Measurements from ENCODE around the gene TNK2. TPM values are rescaled to one million over a fixed set of nuclear protein-coding genes. Genes with fewer than 3 reads are reported as not detected.

Gene TNK2
- total RNA-seq, 4 donors from 2014 or later = 6.1 to 81.2 (median 24.4) TPM

GRCh38 chr3:195888981-195889869 lies 19.1 kb downstream of the TNK2 start:
- peaks cover 0 to 8% of the 10 kb centered on the region in 2 donors for H3K4me1 ChIP-seq
- intact Hi-C loops (cut with DNase I; ENCODE audit: low total_unique reads) = no loop called here
- TF ChIP-seq CTCF (IDR thresholded peaks at IDR 0.05) = no peak
- TF ChIP-seq POLR2A (IDR thresholded peaks at IDR 0.05) = no peak

GRCh38 chr3:195888311-195888761 lies 20.0 kb downstream of the TNK2 start:
- intact Hi-C loops (cut with DNase I; ENCODE audit: low total_unique reads) = no loop called here
- Histone ChIP-seq H3K27ac (no peak overlapping the region), H3K27me3 (no peaks in the 10 kb centered on the region), H3K4me3 (no peak overlapping the region), H3K9me3 (no peaks in the 10 kb centered on the region), H3K36me3 (no peaks in the 10 kb centered on the region), H3K4me1 (peaks cover 0 to 3% of the 10 kb centered on the region in 2 donors)
- DNase-seq = no peak
- TF ChIP-seq CTCF (IDR thresholded peaks at IDR 0.05) = no peak
- no peak for TF ChIP-seq POLR2A (IDR thresholded peaks at IDR 0.05)

More at GRCh38 chr3:195888981-195889869, 19.1 kb downstream of the TNK2 start:
- no peak for DNase-seq
- Histone ChIP-seq H3K27ac (no peak overlapping the region), H3K36me3 (no peaks in the 10 kb centered on the region), H3K9me3 (no peaks in the 10 kb centered on the region), H3K27me3 (no peaks in the 10 kb centered on the region), H3K4me3 (no peak overlapping the region)

- H3K4me1 ChIP-seq = no peaks in the 10 kb centered on the region
- no peaks in the 10 kb centered on the region for H3K36me3 ChIP-seq
- TF ChIP-seq POLR2A (IDR thresholded peaks at IDR 0.05) (no peak), CTCF (IDR thresholded peaks at IDR 0.05) (no peak)
- no peak for DNase-seq
- intact Hi-C loops (cut with DNase I; ENCODE audit: low total_unique reads) = no loop called here
- no peak overlapping the region for H3K27ac ChIP-seq
- no peaks in the 10 kb centered on the region for H3K27me3 ChIP-seq
- no peak overlapping the region for H3K4me3 ChIP-seq
- H3K9me3 ChIP-seq = no peaks in the 10 kb centered on the region
Measured at GRCh38 chr3:195887670-195888069, 20.7 kb downstream of the TNK2 start.

- no peak overlapping the region for H3K4me3 ChIP-seq
- no peaks in the 10 kb centered on the region for H3K4me1 ChIP-seq
- H3K36me3 ChIP-seq = no peaks in the 10 kb centered on the region
- H3K27ac ChIP-seq = peak overlapping the region; percentile 31 to 69
- intact Hi-C loops (cut with DNase I; ENCODE audit: low total_unique reads) = no loop called here
- DNase-seq = no peak
- no peak for TF ChIP-seq POLR2A (IDR thresholded peaks at IDR 0.05)
- TF ChIP-seq CTCF (IDR thresholded peaks at IDR 0.05) = no peak
- H3K27me3 ChIP-seq = no peaks in the 10 kb centered on the region
- no peaks in the 10 kb centered on the region for H3K9me3 ChIP-seq
Measured at GRCh38 chr3:195886181-195887141, 21.9 kb downstream of the TNK2 start.
